HG03469 (cell line): Measurements from ENCODE around the gene SNAPC2.

ENCODE experiments used
- ATAC-seq: cut with Tn5 transposase; IDR thresholded peaks from one replicate; pipeline ENCODE4 v1.9.1; 2021; ENCODE audit warnings: mild to moderate bottlenecking, moderate library complexity, moderate number of reproducible peaks; ENCODE audit not compliant: unreplicated experiment

The SNAPC2 gene

DNA sequence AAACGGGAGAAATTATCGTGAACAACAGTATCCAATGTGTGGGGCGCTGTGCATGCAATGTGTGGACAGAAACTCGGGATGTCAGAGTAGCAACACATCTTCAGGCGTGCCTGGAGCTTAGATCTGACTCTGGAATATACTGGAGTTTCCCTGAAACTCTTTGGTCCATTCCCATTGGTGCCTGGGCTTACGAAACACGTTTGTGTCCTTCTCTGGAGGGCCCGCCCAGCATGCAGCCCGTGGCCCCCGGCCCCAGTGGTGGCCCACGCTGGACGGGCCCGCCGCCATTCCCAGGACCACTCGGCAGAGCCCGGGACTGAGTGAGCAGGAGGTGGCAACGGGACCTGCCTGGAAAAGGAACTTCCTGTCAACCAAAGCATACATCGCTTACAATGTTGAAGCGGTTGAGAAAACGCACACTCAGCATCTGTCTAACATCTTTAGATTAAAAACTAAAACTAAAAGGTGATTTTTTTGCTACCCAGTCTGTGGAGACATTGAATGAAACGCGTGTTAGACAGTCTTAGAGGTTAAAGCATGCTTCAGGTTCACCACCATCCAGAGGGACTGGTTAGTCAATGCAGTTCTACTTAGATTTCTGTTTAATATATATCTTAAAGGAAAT lies 42.6 kb downstream of the SNAPC2 start:
- no peak for ATAC-seq

DNA sequence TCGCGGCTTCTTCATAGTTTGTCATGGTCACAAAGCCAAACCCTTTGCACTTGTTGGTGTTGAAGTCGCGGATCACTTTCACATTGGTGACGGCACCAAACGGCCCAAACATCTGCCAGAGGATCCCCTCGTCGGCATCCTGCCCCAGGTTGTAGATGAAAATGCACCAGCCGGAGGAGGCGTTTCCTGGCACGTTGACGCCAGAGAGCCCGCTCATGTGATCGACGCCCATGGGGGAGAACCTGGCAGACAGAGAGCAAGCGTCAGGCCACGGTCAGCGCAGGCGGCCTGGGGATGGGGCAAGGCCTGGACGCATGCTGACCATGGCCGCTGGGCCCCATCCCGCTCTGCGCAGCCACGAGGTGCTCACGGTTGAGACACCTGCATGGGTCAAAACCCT lies 43.4 kb downstream of the SNAPC2 start:
- ATAC-seq: no peak

DNA sequence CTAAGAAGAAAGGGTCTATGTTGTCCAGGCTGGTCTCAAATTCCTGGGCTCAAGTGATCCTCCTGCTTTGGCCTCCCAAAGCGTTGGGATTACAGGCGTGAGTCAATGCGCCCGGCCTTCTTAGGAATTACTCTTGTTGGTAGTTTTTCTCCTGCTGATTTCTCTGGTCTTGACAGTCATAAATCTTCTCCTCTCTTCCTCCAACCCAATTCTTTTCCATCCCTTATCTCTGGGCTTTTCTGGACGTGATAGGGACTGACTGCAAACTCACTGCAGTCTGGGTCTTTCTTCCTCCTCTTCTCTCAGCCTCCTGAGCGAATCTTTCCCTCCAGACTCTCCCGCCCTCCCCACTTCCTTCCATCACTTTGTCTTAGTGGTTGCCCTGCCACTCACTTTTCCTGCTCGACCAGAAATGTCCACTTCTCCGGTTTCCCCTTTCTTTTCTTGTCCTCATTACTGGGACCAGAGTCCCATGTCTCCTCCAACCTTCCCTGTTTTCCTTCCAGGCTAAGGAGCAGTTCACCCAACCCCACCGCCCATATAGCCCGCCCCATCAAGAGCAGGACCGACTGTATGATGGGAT lies 45.2 kb downstream of the SNAPC2 start:
- no peak for ATAC-seq

DNA sequence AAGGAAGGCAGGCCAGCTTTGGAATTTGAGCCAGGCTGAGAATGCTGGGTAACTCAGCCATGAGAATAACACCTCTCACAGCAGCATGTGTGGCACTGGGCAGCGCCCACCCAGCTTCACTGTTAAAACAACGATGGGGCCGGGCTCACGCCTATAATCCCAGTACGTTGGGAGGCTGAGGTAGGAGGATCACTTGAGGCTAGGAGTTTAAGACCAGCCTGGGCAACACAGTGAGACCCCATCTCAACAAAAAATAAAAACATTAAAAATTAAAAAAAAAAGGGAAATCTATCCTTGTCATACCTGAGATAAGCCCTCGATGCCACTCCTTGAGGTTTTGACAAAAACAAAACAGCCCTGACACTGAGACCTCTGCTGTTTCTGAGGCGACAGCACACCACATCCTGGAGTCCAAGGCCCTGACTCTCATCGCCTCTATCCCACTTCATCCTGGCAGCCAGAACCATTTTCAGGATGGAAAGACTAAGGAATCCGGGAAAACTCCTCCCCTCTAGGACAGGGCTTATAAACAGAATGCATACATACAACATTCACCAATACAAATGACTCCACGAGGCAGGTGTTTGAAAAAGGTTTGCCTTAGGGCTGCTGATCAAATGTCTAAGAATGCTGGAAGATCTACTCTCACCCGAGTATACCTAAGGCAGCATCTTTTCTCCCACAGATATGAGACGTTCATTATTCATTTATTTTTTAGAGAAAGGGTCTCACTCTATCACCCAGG lies 46.0 kb downstream of the SNAPC2 start:
- ATAC-seq: no peak

- no peak for ATAC-seq
These were observed 48.1 kb downstream of the SNAPC2 start for GRCh38 chr19:7968008-7968795.

- no peak for ATAC-seq
These were observed 48.8 kb downstream of the SNAPC2 start for GRCh38 chr19:7968796-7969554.

DNA sequence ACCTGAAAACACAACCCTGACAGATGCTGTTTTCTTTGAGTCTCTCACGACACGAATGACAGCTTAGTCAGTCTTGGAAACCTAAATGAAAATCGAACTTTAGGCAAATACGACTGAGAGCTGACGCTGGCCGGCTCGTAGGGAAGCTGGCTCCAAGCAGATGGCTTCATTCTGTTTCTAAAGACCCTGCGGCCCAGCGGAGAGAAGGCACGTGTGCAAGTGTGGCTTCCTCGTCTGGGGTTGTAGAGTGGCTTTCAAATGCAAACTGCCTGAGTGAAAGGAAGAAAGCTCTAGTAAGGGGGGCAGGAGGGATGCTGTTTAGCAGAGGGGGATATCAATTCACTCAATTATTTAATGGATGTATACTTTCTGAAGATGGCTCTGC lies 49.4 kb downstream of the SNAPC2 start:
- ATAC-seq: no peak

DNA sequence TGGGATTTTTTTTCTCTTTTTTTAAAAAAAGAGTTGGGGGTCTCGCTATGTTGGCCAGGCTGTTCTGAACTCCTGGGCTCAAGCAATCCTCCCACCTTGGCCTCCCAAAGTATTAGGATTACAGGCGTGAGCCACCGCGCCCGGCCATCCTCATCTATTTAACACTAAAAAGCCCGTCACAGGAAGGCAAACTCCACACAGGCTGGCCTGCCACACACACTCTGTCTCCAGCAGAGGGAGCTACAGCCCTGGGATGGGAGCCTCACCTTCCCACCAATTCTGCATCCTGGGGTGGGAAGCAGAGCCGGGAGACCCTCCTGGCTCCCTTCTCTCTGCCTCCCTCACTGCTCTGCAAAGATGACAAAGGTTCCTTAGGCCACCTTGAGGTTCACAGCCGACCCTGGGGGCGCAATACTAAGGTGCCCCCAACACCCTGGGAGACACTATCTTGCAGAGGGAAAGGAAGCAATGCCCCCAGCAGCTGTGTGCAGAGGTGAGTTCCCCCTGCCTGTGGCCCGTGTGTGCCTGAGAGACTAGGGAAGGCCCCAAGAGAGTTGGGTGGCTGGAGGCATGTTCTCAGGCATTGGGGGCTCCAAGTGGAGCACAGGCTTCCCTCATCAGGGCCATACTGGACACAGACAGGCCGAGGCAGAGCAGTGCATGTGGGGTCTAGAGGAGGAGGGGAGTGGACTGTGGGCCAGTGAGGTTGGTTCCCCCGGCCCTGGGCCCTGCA lies 50.7 kb downstream of the SNAPC2 start:
- ATAC-seq: no peak

DNA sequence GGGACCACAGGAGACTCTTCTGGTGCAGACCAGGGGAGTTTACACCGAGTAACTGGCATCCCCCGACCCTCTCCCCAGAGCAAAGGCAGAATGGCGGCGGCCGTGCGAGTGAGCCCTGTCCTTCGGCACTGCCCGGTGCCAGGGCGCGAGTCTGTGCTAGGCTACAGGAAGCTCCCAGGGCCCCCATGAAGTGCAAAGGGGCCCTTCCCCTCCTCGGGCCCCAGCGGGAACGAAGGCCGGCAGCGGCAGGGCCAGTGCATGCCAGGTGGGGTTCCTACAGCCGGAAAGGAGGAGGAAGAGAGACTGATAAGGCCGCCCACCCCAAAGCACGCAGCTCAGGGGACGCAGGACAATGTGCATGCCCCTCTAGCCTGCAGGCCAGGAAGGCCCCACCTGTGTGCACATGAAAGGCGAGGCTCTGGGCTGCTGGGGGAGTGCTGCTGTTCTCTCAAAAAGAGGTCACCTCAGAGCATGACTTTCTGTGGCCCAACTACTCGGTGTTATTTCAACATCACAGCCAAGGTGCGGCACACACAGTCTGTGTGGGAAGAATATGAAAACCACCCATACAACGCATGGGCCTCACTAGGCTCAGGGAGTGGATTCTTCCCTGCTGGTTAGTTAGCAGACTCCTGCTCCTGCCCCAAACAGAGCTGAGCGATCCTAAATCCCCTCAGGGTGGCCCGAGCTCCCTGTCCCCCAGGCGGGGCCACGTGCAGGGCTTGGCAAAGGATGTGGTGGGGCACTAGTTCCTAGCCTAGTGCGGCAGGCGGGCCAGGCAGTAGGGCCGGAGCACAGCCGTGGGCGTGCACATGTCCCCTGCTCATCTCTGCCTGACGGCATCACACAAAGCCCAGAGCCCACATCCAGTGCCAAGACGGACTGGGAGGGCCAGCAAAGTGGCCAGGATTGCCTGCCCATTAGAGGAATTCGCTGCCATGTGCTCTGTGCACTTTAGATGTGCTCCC lies 51.7 kb downstream of the SNAPC2 start:
- ATAC-seq: no peak
